Muscle of arm (tissue), 12 donors: ENCODE measurements around the gene STARD13. TPM values are rescaled to one million over a fixed set of nuclear protein-coding genes. Genes with fewer than 3 reads are reported as not detected.
"Not testable (repeated sequence)": the region's sequence is repeated elsewhere in the genome, so short reads cannot be mapped to it uniquely, and the experiment has no call there.

Source experiments
- DNase-seq: peaks from one replicate; pipeline ENCODE4 v3.0.0-alpha.2; 2013
- polyA plus RNA-seq, 12 donors: library from polyadenylated mRNA; unstranded; fragments of 120-200 nt; gene quantifications; one replicate each; pipeline ENCODE4 v1.2.1, GENCODE V29; 2013; ENCODE audit not compliant: insufficient read length in 12 of 12

STARD13 gene
- polyA plus RNA-seq, 12 donors = 16.8 to 72.0 (median 22.7) TPM

DNA sequence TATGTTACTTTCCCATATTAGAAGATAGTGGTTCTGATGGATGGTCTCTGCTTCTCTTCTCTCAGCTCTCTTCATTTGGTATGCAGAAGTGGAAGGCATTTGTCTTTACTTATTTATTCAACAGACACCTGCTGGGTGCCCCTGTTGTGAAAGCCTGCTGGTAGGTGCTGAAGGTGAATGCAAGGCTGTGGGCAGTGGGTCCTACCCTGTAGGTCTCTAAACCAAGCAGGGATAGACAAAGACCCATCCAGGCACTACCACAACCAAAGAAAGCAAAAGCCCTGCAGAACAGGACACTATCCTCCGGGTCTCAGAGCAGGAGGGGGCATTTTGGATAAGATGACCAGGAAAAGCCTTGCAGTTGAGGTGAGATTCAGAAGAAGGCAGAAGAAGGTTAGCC lies 106.1 kb downstream of the STARD13 start:
- DNase-seq = no peak

GRCh38 chr13:33178209-33178840 lies 107.2 kb downstream of the STARD13 start:
- no peak for DNase-seq

GRCh38 chr13:33177340-33178208 lies 108.0 kb downstream of the STARD13 start:
- not testable (repeated sequence) for DNase-seq

DNA sequence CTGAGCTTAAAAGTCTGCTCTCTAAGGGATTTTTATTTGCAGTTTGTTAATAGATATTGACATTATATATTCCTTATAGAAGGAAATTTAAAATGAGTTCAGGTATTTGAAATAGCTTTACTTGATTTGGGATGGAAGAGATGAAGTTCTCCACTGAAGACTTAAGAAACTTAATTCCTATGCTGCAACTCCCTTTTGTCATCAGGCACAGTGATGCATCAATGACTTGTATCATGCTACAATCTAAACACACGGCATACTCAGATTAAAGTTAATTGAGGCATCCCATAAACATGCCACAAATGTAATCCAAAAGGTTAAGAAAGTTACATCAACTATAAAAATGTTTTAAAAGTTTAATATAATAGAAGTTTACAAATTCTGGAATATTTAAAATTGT lies 109.0 kb downstream of the STARD13 start:
- no peak for DNase-seq

DNA sequence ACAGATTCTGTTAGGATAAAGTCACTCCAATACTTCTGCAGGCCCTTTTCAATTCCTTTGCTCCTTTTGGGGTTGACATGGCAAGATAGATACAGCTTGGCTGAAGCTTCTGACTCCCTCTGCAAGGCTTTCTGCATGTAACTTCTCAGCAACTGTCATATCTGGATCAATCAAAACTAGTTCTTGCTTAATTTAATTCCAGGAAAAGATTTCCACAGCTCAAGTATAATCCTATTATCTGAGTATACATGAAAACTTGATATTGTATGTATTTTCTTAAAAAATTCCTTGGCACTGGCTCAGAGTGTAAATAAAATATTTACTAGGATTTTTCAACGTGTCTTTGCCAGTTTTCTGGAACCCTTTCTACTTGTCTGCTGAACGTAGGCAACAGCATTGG lies 109.6 kb downstream of the STARD13 start:
- no peak for DNase-seq

DNA sequence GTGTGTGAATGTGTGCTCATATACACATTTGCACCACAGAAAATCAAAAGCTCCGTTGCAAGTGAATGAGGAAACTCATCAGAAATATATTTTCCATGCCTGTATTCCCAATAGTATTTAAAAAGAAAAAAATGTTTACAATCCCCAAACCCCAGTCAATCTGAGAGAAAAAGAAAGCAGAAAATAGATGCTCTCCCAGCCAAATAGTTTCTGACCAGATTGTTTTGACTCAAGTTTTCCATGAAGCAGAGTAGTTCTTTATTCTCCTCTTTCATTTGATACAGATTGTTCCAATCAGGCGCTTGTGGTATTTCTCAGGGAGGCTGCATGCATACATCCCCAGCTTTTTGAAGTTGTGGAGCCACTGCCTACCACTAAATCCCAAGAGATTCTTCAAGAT lies 110.6 kb downstream of the STARD13 start:
- DNase-seq = peak; percentile 68

- no peak for DNase-seq
Measured at GRCh38 chr13:33174491-33174890, 111.1 kb downstream of the STARD13 start.

DNA sequence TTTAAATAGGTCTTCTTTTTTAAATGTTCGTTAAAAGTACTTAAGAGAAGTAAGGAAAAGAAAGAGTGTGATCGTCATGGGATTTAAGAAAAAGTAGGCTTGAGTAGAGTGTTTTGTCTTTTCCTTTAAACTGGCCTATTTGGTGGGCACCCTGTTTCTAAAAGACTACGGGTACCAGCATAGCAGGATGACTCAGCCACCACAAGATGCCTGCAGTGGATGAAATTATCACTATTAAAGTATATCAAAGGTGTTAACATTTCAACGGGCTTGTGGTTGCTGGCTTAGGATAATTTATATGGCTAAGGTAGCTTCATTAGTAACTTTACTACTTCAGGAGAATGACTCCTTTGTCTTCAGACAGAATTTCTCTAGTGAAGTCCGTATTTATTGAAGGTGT lies 112.6 kb downstream of the STARD13 start:
- no peak for DNase-seq

DNA sequence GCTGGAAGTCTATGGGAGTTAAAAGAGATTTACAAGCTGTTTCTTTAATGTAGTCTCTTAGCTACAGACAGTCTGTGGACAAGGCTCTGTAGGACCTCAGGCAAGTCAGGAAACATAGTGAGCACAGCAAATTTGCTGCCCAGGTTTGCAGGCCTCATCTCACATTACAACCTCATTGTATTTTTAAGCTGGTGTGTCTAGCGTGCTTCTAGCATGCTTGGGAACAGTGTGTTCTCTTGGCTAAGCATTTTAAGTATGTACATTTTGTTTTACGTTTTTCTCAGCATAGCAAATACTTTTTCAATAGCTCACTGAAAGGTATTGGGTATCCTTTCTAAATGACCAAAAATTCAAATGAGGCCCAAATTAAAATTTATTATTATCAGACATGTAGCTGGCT lies 113.2 kb downstream of the STARD13 start:
- no peak for DNase-seq

- no peak for DNase-seq
Measured at GRCh38 chr13:33169273-33169980, 116.1 kb downstream of the STARD13 start.

DNA sequence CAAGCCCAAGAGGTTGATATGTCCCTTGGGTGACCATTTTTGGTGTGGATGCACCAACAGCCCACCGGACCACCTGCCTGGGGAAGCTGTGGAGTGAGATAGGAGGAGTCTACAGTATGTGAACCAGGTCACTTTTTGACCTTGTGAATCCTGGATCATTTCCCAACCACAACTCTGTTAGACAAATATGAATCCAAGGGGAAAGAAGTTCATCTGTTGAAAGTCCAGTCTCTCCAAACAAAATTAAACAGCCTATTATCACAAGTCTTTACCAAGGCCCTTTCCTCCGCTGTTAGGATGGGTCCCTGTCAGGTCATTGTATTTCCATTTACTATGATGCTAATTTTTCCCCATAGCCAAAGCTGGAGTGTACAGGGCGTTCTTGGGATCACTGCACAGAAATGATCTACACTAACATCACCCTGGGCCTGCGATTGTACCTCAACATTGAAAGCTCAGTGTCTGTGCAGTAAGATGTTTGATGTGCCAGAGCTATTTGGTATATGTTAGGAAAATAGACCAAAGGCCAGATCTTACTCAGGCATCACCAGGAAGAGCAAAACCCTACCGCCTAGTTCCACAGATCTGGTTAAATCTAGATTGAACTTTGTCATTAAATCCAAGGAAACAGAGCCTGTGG lies 117.1 kb downstream of the STARD13 start:
- DNase-seq = peak; percentile 77

- no peak for DNase-seq
Measured at GRCh38 chr13:33167491-33167890, 118.1 kb downstream of the STARD13 start.

- DNase-seq = no peak
Measured at GRCh38 chr13:33165787-33166186, 119.8 kb downstream of the STARD13 start.

DNA sequence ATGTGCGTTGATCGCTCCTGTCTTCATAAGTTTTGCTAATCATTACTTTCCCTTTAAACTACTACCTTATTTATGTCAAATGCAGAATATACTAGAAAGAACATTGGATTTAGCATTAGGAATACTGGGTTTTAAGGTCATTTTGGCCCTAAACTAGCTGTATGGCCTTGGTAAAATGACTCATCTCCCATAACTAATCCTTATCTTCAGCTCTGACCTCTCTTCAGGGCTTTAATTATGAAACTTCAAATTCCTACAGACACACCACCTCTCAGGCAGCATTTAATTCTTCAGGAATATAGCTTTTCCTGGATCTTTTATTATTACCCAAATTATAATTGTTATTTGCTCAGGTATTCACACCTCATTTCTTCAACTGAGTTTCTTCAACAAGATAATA lies 121.2 kb downstream of the STARD13 start:
- DNase-seq = no peak

DNA sequence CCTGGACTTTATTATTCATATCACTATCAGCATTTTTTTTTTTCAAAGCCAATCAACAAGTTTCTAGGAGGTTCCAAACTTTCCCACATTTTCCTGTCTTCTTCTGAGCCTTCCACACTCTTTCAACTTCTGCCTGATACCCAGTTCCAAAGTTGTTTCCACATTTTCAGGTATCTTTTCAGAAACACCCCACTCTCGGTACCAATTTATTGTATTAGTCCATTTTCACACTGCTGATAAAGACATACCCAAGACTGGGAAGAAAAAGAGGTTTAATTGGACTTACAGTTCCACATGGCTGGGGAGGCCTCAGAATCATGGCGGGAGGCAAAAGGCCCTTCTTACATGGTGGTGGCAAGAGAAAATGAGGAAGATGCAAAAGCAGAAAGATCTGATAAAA lies 122.8 kb downstream of the STARD13 start:
- not testable (repeated sequence) for DNase-seq

GRCh38 chr13:33158816-33159215 lies 126.7 kb downstream of the STARD13 start:
- no peak for DNase-seq

DNA sequence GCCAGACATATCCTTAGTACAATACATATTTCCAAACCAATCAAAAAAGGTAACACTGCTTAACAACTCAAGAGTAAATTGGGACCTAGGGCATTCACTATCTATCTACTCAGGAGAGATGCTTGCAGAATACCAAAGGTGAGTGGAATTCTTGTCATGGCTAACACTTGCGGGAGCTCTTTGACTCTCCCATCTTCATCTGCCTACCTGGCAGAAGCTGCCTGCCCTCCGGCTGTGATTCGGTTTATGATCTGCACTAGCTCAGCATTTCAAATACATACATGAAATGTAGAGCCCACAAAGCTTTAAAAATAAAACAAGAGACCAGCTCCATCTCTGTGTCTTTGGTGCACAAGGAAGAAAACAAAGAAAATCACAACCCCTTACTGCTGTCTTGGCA lies 127.3 kb downstream of the STARD13 start:
- DNase-seq = no peak

GRCh38 chr13:33154911-33155310 lies 130.6 kb downstream of the STARD13 start:
- DNase-seq = no peak

DNA sequence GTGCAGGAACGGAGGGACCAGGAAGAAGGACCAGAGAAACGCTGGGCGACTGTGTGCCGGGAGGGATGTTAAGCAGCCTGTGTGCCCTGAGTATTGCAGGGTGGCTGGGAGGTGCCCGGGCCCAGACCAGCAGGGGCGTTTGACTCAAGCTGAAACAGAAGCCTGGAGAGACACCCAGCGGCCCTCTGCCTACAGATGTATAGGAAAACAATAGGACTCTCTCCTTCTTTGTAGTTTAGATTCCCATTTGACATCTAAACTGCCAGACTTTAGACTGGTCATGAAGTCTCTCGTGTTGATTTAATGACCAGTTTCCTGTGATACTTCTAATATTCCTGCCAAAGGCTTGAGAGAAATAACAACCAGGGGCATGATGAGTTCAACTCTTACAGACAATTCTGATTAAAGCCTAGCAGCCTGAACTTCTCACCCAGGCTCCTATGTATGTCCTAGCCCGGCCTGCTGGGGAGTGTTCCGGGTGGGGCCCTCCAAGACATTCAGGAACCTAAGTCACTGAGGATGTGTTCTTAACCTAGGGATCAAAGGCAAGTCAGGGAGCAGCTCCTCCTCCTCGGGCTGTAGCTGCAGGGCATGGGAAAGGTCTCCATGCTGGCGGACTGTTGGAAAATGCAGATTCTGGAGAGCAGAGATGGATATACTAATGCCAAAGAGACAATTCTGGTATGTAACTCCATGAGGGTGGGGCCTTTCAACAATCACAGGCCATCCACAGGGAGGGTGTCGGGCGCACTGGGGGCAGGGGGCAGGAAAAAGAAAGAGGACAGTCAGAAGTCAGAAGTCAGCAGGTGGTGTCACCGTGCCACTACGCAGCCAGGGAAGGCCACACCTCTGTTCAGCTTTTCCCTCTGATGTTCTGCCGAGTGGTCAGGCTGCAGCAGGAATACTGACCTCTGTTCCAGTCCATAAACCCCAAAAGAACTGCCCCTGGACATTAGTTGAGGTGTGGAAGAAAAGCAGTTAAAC lies 131.8 kb downstream of the STARD13 start:
- DNase-seq = no peak

DNA sequence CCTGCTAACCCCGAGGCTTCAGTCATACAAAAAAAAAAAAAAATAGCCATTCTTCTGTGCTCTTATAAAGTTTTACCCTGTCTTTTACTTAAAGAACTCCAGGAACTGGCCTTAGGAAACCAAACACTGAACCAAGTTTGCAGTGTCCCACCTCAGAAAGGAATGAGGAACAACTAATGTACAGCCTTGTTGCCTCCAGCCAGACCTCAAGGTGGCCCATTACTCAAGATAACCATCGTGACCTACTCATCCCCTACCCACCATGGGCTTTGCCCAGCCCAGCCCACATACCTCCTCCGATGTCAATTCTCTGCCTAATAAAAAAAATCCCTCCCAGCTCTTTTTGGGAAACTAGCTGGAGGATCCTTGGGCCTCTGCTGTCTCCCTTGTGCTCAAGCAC lies 133.2 kb downstream of the STARD13 start:
- DNase-seq = no peak

- DNase-seq = no peak
Measured at GRCh38 chr13:33150662-33151061, 134.9 kb downstream of the STARD13 start.
